ENCODE results near the gene LRRN4CL.

DNA sequence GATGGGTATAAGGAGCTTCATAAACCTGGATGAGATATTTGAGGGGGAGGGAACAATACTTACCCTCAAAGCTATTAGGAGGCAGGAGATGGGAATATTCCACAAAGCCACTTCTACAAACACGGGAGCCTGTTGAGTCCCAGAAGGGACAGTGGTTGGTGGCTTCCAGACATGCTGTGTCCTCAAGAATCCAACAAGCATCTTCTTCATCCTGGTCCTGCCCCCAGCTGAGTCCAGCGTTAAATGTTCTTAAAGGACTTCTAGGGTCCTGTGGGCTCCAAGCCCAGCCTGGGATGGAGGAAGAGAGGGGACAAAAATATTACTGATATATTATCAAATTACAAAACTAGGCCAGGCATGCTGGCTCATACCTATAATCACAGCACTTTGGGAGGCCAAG is 21.9 kb downstream of the LRRN4CL start:
- TF ChIP-seq, protein P1, sequence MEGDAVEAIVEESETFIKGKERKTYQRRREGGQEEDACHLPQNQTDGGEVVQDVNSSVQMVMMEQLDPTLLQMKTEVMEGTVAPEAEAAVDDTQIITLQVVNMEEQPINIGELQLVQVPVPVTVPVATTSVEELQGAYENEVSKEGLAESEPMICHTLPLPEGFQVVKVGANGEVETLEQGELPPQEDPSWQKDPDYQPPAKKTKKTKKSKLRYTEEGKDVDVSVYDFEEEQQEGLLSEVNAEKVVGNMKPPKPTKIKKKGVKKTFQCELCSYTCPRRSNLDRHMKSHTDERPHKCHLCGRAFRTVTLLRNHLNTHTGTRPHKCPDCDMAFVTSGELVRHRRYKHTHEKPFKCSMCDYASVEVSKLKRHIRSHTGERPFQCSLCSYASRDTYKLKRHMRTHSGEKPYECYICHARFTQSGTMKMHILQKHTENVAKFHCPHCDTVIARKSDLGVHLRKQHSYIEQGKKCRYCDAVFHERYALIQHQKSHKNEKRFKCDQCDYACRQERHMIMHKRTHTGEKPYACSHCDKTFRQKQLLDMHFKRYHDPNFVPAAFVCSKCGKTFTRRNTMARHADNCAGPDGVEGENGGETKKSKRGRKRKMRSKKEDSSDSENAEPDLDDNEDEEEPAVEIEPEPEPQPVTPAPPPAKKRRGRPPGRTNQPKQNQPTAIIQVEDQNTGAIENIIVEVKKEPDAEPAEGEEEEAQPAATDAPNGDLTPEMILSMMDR (IDR thresholded peaks at IDR 0.05), result no peak
- TF ChIP-seq POLR2A (IDR thresholded peaks at IDR 0.05), result no peak
